ENCODE data around the gene ZBTB20. TPM values are rescaled to one million over a fixed set of nuclear protein-coding genes. Genes with fewer than 3 reads are reported as not detected.

ZBTB20 gene
- total RNA-seq, 4 donors from 2014 or later: 148 to 242 (median 188) TPM

GRCh38 chr3:114866430-114866829 lies 280.7 kb downstream of the ZBTB20 start:
- H3K36me3 ChIP-seq: no peaks in the 10 kb centered on the region
- H3K4me1 ChIP-seq: peaks cover 0 to 6% of the 10 kb centered on the region in 2 donors
- no peak overlapping the region for H3K27ac ChIP-seq
- no peak for DNase-seq
- H3K27me3 ChIP-seq: no peaks in the 10 kb centered on the region
- no peak overlapping the region for H3K4me3 ChIP-seq (replicated peaks in 1 of 3)
- intact Hi-C loops (cut with DNase I): no loop called here
- no peak for TF ChIP-seq POLR2A (IDR thresholded peaks at IDR 0.05)
- no peak for TF ChIP-seq CTCF (IDR thresholded peaks at IDR 0.05)
- no peaks in the 10 kb centered on the region for H3K9me3 ChIP-seq

- intact Hi-C loops (cut with DNase I): no loop called here
- DNase-seq: no peak
- TF ChIP-seq CTCF (IDR thresholded peaks at IDR 0.05) (no peak), POLR2A (IDR thresholded peaks at IDR 0.05) (no peak)
- Histone ChIP-seq H3K4me3 (replicated peaks in 1 of 3) (no peak overlapping the region), H3K27ac (no peak overlapping the region), H3K9me3 (no peaks in the 10 kb centered on the region), H3K27me3 (no peaks in the 10 kb centered on the region), H3K36me3 (no peaks in the 10 kb centered on the region), H3K4me1 (peaks cover 0 to 5% of the 10 kb centered on the region in 2 donors)
- 95 to 96% methylated on average over 2 of the region's 2 CpGs for WGBS, 2 donors
These were observed 282.1 kb downstream of the ZBTB20 start for GRCh38 chr3:114864970-114865369.

GRCh38 chr3:114863848-114864247 lies 283.2 kb downstream of the ZBTB20 start:
- 6 to 27% methylated on average over 1 of the region's 1 CpG for WGBS, 2 donors

GRCh38 chr3:114861666-114862065 lies 285.4 kb downstream of the ZBTB20 start:
- Histone ChIP-seq H3K27me3 (no peaks in the 10 kb centered on the region), H3K9me3 (no peaks in the 10 kb centered on the region), H3K4me1 (peaks cover 0 to 5% of the 10 kb centered on the region in 2 donors), H3K4me3 (replicated peaks in 1 of 3) (no peak overlapping the region), H3K27ac (no peak overlapping the region), H3K36me3 (no peaks in the 10 kb centered on the region)
- DNase-seq: no peak
- intact Hi-C loops (cut with DNase I): no loop called here
- no peak for TF ChIP-seq POLR2A (IDR thresholded peaks at IDR 0.05)
- no peak for TF ChIP-seq CTCF (IDR thresholded peaks at IDR 0.05)
- WGBS, 2 donors: 60 to 76% methylated on average over 2 of the region's 2 CpGs

More at GRCh38 chr3:114863848-114864247, 283.2 kb downstream of the ZBTB20 start:
- TF ChIP-seq POLR2A (IDR thresholded peaks at IDR 0.05) (no peak), CTCF (IDR thresholded peaks at IDR 0.05) (no peak)
- peaks cover 0 to 5% of the 10 kb centered on the region in 2 donors for H3K4me1 ChIP-seq
- no peak for DNase-seq
- no peaks in the 10 kb centered on the region for H3K9me3 ChIP-seq
- H3K36me3 ChIP-seq: no peaks in the 10 kb centered on the region
- H3K27ac ChIP-seq: peak overlapping the region in 1 of 3 donors; percentile 39
- H3K27me3 ChIP-seq: no peaks in the 10 kb centered on the region
- intact Hi-C loops (cut with DNase I): no loop called here
- H3K4me3 ChIP-seq (replicated peaks in 1 of 3): no peak overlapping the region

GRCh38 chr3:114860531-114860930 lies 286.6 kb downstream of the ZBTB20 start:
- TF ChIP-seq CTCF (IDR thresholded peaks at IDR 0.05) (no peak), POLR2A (IDR thresholded peaks at IDR 0.05) (no peak)
- Histone ChIP-seq H3K4me3 (replicated peaks in 1 of 3) (no peak overlapping the region), H3K27ac (no peak overlapping the region), H3K27me3 (no peaks in the 10 kb centered on the region), H3K9me3 (no peaks in the 10 kb centered on the region), H3K36me3 (no peaks in the 10 kb centered on the region), H3K4me1 (peaks cover 0 to 5% of the 10 kb centered on the region in 2 donors)
- no peak for DNase-seq
- intact Hi-C loops (cut with DNase I): no loop called here
- WGBS, 2 donors: 93 to 96% methylated on average over 2 of the region's 2 CpGs

All from thyroid gland (tissue), 4 donors.